CD4-positive, alpha-beta T cell (primary cell): ENCODE data around the gene SMPDL3B. TPM values are rescaled to one million over a fixed set of nuclear protein-coding genes. Genes with fewer than 3 reads are reported as not detected.

Source experiments
- ATAC-seq: fragments of 200-7000 bp; cut with Tn5 transposase; one replicate; pipeline ENCODE4 v1.10.0; 2022; ENCODE audit warnings: mild to moderate bottlenecking; ENCODE audit not compliant: poor library complexity
- CTCF ChIA-PET: fragments of 350-600 bp; sonication (Branson Sonifier 250); formaldehyde crosslinking; loops from one replicate; lab custom pipeline; 2021; ENCODE audit warnings: antibody characterized with exemption, inconsistent platforms; lab: Charles Lee
- POLR2A ChIA-PET: fragments of 350-600 bp; sonication (Branson Sonifier 250); formaldehyde crosslinking; loops from one replicate; lab custom pipeline; 2021; ENCODE audit warnings: antibody characterized with exemption, inconsistent platforms; lab: Charles Lee
- DNase-seq, 14 experiments: peaks; one replicate each; pipeline ENCODE4 v3.0.0-alpha.2; 2013 to 2020; ENCODE audit warnings: mixed read lengths in 2 of 14
- H3K27ac ChIP-seq, 2 donors: one replicate each; pipeline versions ENCODE4 v1.5.1 to v1.7.0; 2013; ENCODE audit warnings: low read length in 2 of 2, low read depth in 1 of 2, mild to moderate bottlenecking in 1 of 2
- H3K27me3 ChIP-seq, 2 experiments: 1 replicate in 1 of 2; 2 replicates in 1 of 2; pipeline versions ENCODE4 v1.6.1 to v1.7.0; 2013; ENCODE audit warnings: low read length in 2 of 2, control low read depth in 1 of 2, mild to moderate bottlenecking in 1 of 2, moderate library complexity in 1 of 2; ENCODE audit not compliant: insufficient read depth in 2 of 2, control insufficient read depth in 1 of 2
- H3K36me3 ChIP-seq: one replicate; pipeline ENCODE4 v1.6.1; 2013; ENCODE audit warnings: low read length, control low read depth; ENCODE audit not compliant: insufficient read depth
- H3K4me1 ChIP-seq: one replicate; pipeline ENCODE4 v1.6.1; 2013; ENCODE audit warnings: low read length, control low read depth; ENCODE audit not compliant: insufficient read depth
- H3K4me3 ChIP-seq: one replicate; pipeline ENCODE4 v1.5.1; 2013; ENCODE audit warnings: mild to moderate bottlenecking, low read length, moderate library complexity
- H3K9me3 ChIP-seq, 2 experiments: 1 replicate in 1 of 2; 2 replicates in 1 of 2; pipeline versions ENCODE4 v1.6.1 to v1.7.0; 2013; ENCODE audit warnings: low read length in 2 of 2, mild to moderate bottlenecking in 2 of 2, control low read depth in 1 of 2, moderate library complexity in 1 of 2; ENCODE audit not compliant: control insufficient read depth in 1 of 2, insufficient read depth in 1 of 2
- H3K27ac Mint-ChIP-seq: one replicate; pipeline ENCODE4 v1.8.0; 2020; ENCODE audit warnings: mixed read lengths
- H3K27me3 Mint-ChIP-seq: one replicate; pipeline ENCODE4 v1.8.0; 2021; ENCODE audit warnings: mixed read lengths
- H3K36me3 Mint-ChIP-seq: one replicate; pipeline ENCODE4 v1.8.0; 2021; ENCODE audit warnings: low read depth, mixed read lengths
- H3K4me1 Mint-ChIP-seq: one replicate; pipeline ENCODE4 v1.8.0; 2021; ENCODE audit warnings: low read depth, mixed read lengths
- H3K4me3 Mint-ChIP-seq: one replicate; pipeline ENCODE4 v1.8.0; 2020; ENCODE audit warnings: mild to moderate bottlenecking, mixed read lengths
- H3K9me3 Mint-ChIP-seq: one replicate; pipeline ENCODE4 v1.8.0; 2020; ENCODE audit warnings: mixed read lengths
- intact Hi-C, 2 experiments: fragments of 100-400 bp; cut with DNase I in 1 of 2; cut with micrococcal nuclease in 1 of 2; formaldehyde crosslinking; loops; one replicate each; pipeline versions ENCODE4 v1.15.1 to v1.9.0; 2023 to 2025; cut with DNase I, micrococcal nuclease
- total RNA-seq, 174 experiments: library from RNA in 2 of 174; stranded (reverse) in 2 of 174; gene quantifications; one replicate each; pipeline ENCODE4 v1.2.3 and lab custom pipeline; 2021 to 2026
- TF ChIP-seq, protein P1 (sequence below): fragments of 200-600 bp; IDR thresholded peaks from one replicate; pipeline ENCODE4 v1.8.0; 2022; ENCODE audit warnings: antibody characterized with exemption, mild to moderate bottlenecking

Gene SMPDL3B
- total RNA-seq, 2 experiments from 2014 or later: not detected

- peaks cover 79% of the 10 kb centered on the region for H3K36me3 Mint-ChIP-seq
- POLR2A ChIA-PET: interaction anchor here (1.3 kb wide), 1 partner anchor 9 kb away, joined by 5 read pairs; no protein-coding TSS in a partner anchor
Measured at GRCh38 chr1:27906759-27907158, 28.0 kb upstream of the SMPDL3B start.

DNA sequence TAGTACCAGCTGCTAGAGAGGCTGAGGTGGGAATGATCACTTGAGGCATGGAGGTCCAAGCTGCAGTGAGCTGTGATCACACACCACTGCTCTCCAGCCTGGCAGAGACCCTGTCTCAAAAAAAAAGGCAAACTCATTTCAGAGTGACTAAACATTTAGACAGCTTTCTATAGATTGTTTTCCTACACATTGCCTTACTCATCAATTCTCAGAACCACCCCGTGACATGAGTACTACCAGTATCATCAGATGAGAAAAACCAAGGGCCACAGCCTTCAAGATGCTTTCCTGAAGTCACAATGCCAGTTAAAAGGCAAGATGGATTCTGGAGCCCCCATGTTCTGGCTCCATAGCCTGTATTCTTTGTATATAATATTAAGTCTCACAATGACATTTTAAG lies 22.4 kb upstream of the SMPDL3B start:
- Mint-ChIP-seq H3K4me3 (peak overlapping the region; percentile 75), H3K27ac (peak overlapping the region; percentile 59)
- intact Hi-C loops: loop anchor here in 1 of 2 experiments (2.0 kb wide), 1 partner anchor 40 kb away; the partner anchor contains the start of gene THEMIS2

More at GRCh38 chr1:27906759-27907158, 28.0 kb upstream of the SMPDL3B start:
- H3K9me3 ChIP-seq: no peaks in the 10 kb centered on the region
- no peaks in the 10 kb centered on the region for H3K9me3 Mint-ChIP-seq
- DNase-seq (no peak), ATAC-seq (no peak)
- no peak overlapping the region for H3K4me3 Mint-ChIP-seq
- H3K4me3 ChIP-seq: no peak overlapping the region
- no peaks in the 10 kb centered on the region for H3K27me3 ChIP-seq
- H3K4me1 ChIP-seq: peaks cover 7% of the 10 kb centered on the region
- no peak overlapping the region for H3K27ac ChIP-seq
- peaks cover 4% of the 10 kb centered on the region for H3K4me1 Mint-ChIP-seq
- H3K36me3 ChIP-seq: peaks cover 92% of the 10 kb centered on the region
- TF ChIP-seq, protein P1, sequence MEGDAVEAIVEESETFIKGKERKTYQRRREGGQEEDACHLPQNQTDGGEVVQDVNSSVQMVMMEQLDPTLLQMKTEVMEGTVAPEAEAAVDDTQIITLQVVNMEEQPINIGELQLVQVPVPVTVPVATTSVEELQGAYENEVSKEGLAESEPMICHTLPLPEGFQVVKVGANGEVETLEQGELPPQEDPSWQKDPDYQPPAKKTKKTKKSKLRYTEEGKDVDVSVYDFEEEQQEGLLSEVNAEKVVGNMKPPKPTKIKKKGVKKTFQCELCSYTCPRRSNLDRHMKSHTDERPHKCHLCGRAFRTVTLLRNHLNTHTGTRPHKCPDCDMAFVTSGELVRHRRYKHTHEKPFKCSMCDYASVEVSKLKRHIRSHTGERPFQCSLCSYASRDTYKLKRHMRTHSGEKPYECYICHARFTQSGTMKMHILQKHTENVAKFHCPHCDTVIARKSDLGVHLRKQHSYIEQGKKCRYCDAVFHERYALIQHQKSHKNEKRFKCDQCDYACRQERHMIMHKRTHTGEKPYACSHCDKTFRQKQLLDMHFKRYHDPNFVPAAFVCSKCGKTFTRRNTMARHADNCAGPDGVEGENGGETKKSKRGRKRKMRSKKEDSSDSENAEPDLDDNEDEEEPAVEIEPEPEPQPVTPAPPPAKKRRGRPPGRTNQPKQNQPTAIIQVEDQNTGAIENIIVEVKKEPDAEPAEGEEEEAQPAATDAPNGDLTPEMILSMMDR: no peak
- CTCF ChIA-PET: interaction anchor here (0.5 kb wide), 1 partner anchor 26 kb away, joined by 3 read pairs; no protein-coding TSS in a partner anchor
- intact Hi-C loops: no loop called here
- no peaks in the 10 kb centered on the region for H3K27me3 Mint-ChIP-seq
- no peak overlapping the region for H3K27ac Mint-ChIP-seq

GRCh38 chr1:27915082-27915575 lies 19.7 kb upstream of the SMPDL3B start:
- no peaks in the 10 kb centered on the region for H3K9me3 Mint-ChIP-seq
- H3K4me1 Mint-ChIP-seq: peaks cover 23% of the 10 kb centered on the region
- no peaks in the 10 kb centered on the region for H3K27me3 Mint-ChIP-seq
- peak overlapping the region; percentile 99 for H3K4me3 ChIP-seq
- peaks cover 25% of the 10 kb centered on the region for H3K36me3 ChIP-seq
- peaks cover 33% of the 10 kb centered on the region for H3K4me1 ChIP-seq
- peaks cover 0 to 13% of the 10 kb centered on the region in 2 experiments for H3K9me3 ChIP-seq
- peak overlapping the region; percentile 55 to 82 for H3K27ac ChIP-seq
- ATAC-seq (no peak), DNase-seq (no peak)
- peak overlapping the region; percentile 94 for H3K4me3 Mint-ChIP-seq
- peaks cover 24% of the 10 kb centered on the region for H3K36me3 Mint-ChIP-seq
- CTCF ChIA-PET: no interaction called here
- H3K27me3 ChIP-seq: no peaks in the 10 kb centered on the region
- peak overlapping the region; percentile 94 for H3K27ac Mint-ChIP-seq
- POLR2A ChIA-PET: no interaction called here
- intact Hi-C loops: no loop called here
- TF ChIP-seq, protein P1: no peak

More for the DNA sequence above, 22.4 kb upstream of the SMPDL3B start:
- peaks cover 0 to 13% of the 10 kb centered on the region in 2 experiments for H3K9me3 ChIP-seq
- peaks cover 33% of the 10 kb centered on the region for H3K4me1 ChIP-seq
- TF ChIP-seq, protein P1: no peak
- Mint-ChIP-seq H3K9me3 (no peaks in the 10 kb centered on the region), H3K27me3 (no peaks in the 10 kb centered on the region), H3K36me3 (peaks cover 48% of the 10 kb centered on the region), H3K4me1 (peaks cover 23% of the 10 kb centered on the region)
- H3K4me3 ChIP-seq: no peak overlapping the region
- H3K27me3 ChIP-seq: no peaks in the 10 kb centered on the region
- ATAC-seq (no peak), DNase-seq (no peak)
- H3K27ac ChIP-seq: no peak overlapping the region
- ChIA-PET POLR2A (no interaction called here), CTCF (interaction anchor here (0.9 kb wide), 1 partner anchor 79 kb away, joined by 3 read pairs; no protein-coding TSS in a partner anchor)
- peaks cover 50% of the 10 kb centered on the region for H3K36me3 ChIP-seq
